AG04450 (cell line): ENCODE data around the gene MAD1L1. TPM values are rescaled to one million over a fixed set of nuclear protein-coding genes. Genes with fewer than 3 reads are reported as not detected.

ENCODE experiments used
- CTCF ChIA-PET: fragments of 300-600, 350-600 bp; formaldehyde crosslinking; extraction: SDS; loops from one replicate; lab custom pipeline; 2022; ENCODE audit warnings: antibody characterized with exemption, inconsistent platforms; lab: Charles Lee
- POLR2A ChIA-PET: fragments of 350-600 bp; formaldehyde crosslinking; extraction: SDS; loops from one replicate; lab custom pipeline; 2021; ENCODE audit warnings: antibody characterized with exemption, inconsistent platforms; lab: Yijun Ruan, JAX
- DNase-seq: peaks from one replicate; pipeline ENCODE4 v3.0.0-alpha.2; 2011; ENCODE audit warnings: low read depth, low spot score
- H3K27ac ChIP-seq: one replicate; pipeline ENCODE4 v1.5.1; 2012; ENCODE audit warnings: low read depth, low read length, control low read depth
- H3K27me3 ChIP-seq: one replicate; pipeline ENCODE4 v1.6.0; 2012; ENCODE audit warnings: low read length; ENCODE audit not compliant: control insufficient read depth, insufficient read depth
- H3K4me3 ChIP-seq: 2 replicates; pipeline ENCODE4 v1.5.1; 2011; ENCODE audit warnings: mild to moderate bottlenecking, low read depth, low read length, control low read depth
- H3K9me3 ChIP-seq: 2 replicates; pipeline ENCODE4 v1.5.1; 2012; ENCODE audit warnings: low read length; ENCODE audit not compliant: control insufficient read depth, insufficient read depth
- CTCF ChIP-seq: IDR thresholded peaks from 2 replicates; pipeline ENCODE4 v1.5.1; 2011; ENCODE audit warnings: low read depth, low read length, control low read depth, inconsistent platforms
- polyA plus RNA-seq: library from polyadenylated mRNA; depleted of rRNA; stranded (reverse); fragments of >200 nt; gene quantifications from 2 replicates; pipeline ENCODE4 v1.2.3, GENCODE V29; 2011

Gene MAD1L1
- polyA plus RNA-seq, 1 experiment = 11.9 TPM

GRCh38 chr7:2054927-2055326 is 177.8 kb downstream of the MAD1L1 start:
- no peak for TF ChIP-seq CTCF
- no peak overlapping the region for H3K4me3 ChIP-seq
- peaks cover 10% of the 10 kb centered on the region for H3K9me3 ChIP-seq
- no peak overlapping the region for H3K27ac ChIP-seq
- no peaks in the 10 kb centered on the region for H3K27me3 ChIP-seq
- ChIA-PET CTCF (no interaction called here), POLR2A (no interaction called here)
- DNase-seq = no peak

- ChIA-PET CTCF (no interaction called here), POLR2A (no interaction called here)
- Histone ChIP-seq H3K27ac (no peak overlapping the region), H3K9me3 (peaks cover 4% of the 10 kb centered on the region; the same call in 1 of the 2 replicates), H3K27me3 (no peaks in the 10 kb centered on the region), H3K4me3 (no peak overlapping the region)
- no peak for DNase-seq
- no peak for TF ChIP-seq CTCF
These were observed 179.3 kb downstream of the MAD1L1 start for GRCh38 chr7:2053395-2053794.

GRCh38 chr7:2052657-2053048 is 180.1 kb downstream of the MAD1L1 start:
- Histone ChIP-seq H3K4me3 (no peak overlapping the region), H3K27me3 (no peaks in the 10 kb centered on the region), H3K9me3 (peaks cover 4% of the 10 kb centered on the region; the same call in 1 of the 2 replicates), H3K27ac (no peak overlapping the region)
- TF ChIP-seq CTCF = no peak
- ChIA-PET POLR2A (interaction anchor here (0.6 kb wide), 1 partner anchor 10 kb away, joined by 3 read pairs; no protein-coding TSS in a partner anchor), CTCF (interaction anchor here (2.1 kb wide), 1 partner anchor 11 kb away, joined by 6 read pairs; no protein-coding TSS in a partner anchor)
- DNase-seq = no peak

- CTCF ChIA-PET = interaction anchor here (0.6 to 2.1 kb wide), 2 partner anchors 12 to 294 kb away, joined by 4 to 6 read pairs; no protein-coding TSS in a partner anchor
These were observed 180.8 kb downstream of the MAD1L1 start for GRCh38 chr7:2051707-2052656.

More at GRCh38 chr7:2051707-2052656, 180.8 kb downstream of the MAD1L1 start:
- no peak for DNase-seq
- TF ChIP-seq CTCF = no peak
- H3K27me3 ChIP-seq = no peaks in the 10 kb centered on the region
- H3K4me3 ChIP-seq = no peak overlapping the region
- H3K9me3 ChIP-seq = peaks cover 3% of the 10 kb centered on the region; the same call in 1 of the 2 replicates
- H3K27ac ChIP-seq = no peak overlapping the region
- POLR2A ChIA-PET = interaction anchor here (0.6 kb wide), 1 partner anchor 11 kb away, joined by 4 read pairs; no protein-coding TSS in a partner anchor
